Myocyte (in vitro differentiated cells): ENCODE results near the gene USP44. TPM values are rescaled to one million over a fixed set of nuclear protein-coding genes. Genes with fewer than 3 reads are reported as not detected.

Experiments used
- total RNA-seq: library from RNA; depleted of rRNA; stranded (reverse); fragments of >200 nt; gene quantifications from 2 replicates; pipeline ENCODE4 v1.2.3, GENCODE V29; 2014

USP44 gene
- total RNA-seq, 1 donor from 2014 or later, result not detected

Other genes starting within 250 kb of the USP44 start
- 101 and 126 TPM in 2 replicates for gene METAP2, start 77.3 kb downstream of the USP44 start, total RNA-seq
- 19.8 and 33.2 TPM in 2 replicates for gene NTN4, start 239.3 kb upstream of the USP44 start, total RNA-seq